ENCODE measurements around the gene SGK2. TPM values are rescaled to one million over a fixed set of nuclear protein-coding genes. Genes with fewer than 3 reads are reported as not detected.

Gene SGK2
- total RNA-seq, 4 donors from 2014 or later: 0.33 to 1.2 (median 0.76) TPM

DNA sequence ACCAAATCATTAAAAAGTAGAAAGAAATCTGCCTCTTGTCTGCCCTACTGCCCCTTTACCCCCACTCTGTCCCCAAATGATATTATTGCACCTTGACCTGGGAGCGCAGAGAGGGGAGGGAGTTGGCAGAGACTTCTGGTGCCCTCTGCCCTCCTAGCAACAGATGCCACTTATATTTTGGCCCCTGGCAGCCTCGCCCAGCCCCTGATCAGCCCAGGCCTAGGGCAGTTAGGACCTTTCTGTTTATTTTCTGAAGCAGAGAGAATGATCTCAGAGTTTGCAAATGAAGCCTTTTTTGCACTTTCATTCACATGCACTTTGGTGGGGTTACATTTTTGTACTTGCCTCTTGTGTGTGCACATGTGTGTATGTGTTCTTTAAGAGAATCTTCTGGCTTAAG, 8.4 kb upstream of the SGK2 start:
- intact Hi-C loops (cut with DNase I): no loop called here

DNA sequence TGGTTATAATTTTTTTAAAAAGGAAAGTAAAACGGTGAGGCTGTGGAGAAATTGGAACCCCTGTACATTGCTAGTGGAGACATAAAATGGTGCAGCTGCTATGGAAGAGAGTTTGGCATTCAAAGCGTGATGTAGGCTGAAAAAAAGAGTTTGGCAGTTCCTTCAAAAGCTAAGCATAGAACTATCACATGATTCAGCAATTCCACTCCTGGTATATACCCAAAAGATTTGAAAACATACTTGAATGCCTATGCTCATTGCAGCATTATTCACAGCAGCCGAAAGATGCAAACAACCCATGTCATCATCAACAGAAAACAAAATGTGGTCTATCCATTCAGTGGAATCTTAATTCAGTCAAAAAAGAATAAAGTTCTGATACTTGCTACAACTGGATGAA, 4.5 kb upstream of the SGK2 start:
- no peaks in the 10 kb centered on the region for H3K9me3 ChIP-seq
- no peak for DNase-seq
- no peaks in the 10 kb centered on the region for H3K36me3 ChIP-seq
- no peaks in the 10 kb centered on the region for H3K4me1 ChIP-seq
- intact Hi-C loops (cut with DNase I): no loop called here
- no peak overlapping the region for H3K27ac ChIP-seq
- no peak overlapping the region for H3K4me3 ChIP-seq (replicated peaks in 1 of 3)
- 83 to 88% methylated on average over 3 of the region's 3 CpGs for WGBS, 2 donors
- no peaks in the 10 kb centered on the region for H3K27me3 ChIP-seq
- TF ChIP-seq, protein P1, sequence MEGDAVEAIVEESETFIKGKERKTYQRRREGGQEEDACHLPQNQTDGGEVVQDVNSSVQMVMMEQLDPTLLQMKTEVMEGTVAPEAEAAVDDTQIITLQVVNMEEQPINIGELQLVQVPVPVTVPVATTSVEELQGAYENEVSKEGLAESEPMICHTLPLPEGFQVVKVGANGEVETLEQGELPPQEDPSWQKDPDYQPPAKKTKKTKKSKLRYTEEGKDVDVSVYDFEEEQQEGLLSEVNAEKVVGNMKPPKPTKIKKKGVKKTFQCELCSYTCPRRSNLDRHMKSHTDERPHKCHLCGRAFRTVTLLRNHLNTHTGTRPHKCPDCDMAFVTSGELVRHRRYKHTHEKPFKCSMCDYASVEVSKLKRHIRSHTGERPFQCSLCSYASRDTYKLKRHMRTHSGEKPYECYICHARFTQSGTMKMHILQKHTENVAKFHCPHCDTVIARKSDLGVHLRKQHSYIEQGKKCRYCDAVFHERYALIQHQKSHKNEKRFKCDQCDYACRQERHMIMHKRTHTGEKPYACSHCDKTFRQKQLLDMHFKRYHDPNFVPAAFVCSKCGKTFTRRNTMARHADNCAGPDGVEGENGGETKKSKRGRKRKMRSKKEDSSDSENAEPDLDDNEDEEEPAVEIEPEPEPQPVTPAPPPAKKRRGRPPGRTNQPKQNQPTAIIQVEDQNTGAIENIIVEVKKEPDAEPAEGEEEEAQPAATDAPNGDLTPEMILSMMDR (IDR thresholded peaks at IDR 0.05): no peak
- TF ChIP-seq POLR2A (IDR thresholded peaks at IDR 0.05): no peak

More for the DNA sequence above, 8.4 kb upstream of the SGK2 start:
- H3K4me3 ChIP-seq (replicated peaks in 1 of 3): no peak overlapping the region
- TF ChIP-seq, protein P1 (IDR thresholded peaks at IDR 0.05): no peak
- TF ChIP-seq POLR2A (IDR thresholded peaks at IDR 0.05): no peak
- no peaks in the 10 kb centered on the region for H3K9me3 ChIP-seq
- WGBS, 2 donors: 93 to 94% methylated on average over 2 of the region's 2 CpGs
- no peak overlapping the region for H3K27ac ChIP-seq
- DNase-seq: no peak
- H3K36me3 ChIP-seq: no peaks in the 10 kb centered on the region
- no peaks in the 10 kb centered on the region for H3K27me3 ChIP-seq
- H3K4me1 ChIP-seq: no peaks in the 10 kb centered on the region

DNA sequence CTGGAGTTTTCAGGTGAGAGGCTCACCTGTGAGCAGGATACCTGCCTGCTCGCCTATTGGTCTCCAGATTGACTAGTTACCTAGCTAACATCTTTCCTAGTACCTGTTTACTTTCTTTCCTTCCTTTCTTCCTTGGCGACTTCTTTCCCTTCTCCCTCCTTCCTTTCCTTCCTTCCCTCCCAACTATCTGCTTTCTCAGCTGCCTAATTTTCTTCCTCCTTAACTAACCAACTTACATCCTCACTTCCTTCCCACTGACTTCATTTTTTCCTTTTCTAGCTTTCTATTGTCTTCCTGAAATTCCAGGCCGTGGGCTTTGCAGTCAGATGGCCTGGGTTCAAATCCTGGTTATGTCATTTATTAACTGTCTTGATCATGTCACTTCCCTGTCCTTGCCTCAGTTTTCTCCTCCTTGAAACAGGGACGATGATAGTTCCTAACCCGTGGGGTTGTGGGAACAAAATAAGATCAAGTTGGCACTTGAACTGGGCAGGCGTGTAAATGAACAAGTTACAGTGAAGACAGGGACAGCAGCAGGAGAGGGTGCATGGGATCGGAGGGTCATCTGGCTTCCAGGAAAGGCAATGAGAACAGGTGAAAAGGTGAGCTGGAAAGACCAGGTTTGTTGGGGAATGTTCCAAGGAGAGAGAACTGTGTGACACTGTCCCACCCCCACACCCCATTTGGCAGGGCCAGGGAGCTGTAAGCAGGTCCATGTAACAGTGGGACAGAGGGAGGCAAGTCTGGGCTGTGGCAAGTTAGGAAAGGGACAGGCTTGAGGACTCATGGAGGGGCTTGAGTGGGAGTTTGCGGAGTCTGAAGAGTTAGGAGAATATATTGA, 540 bp downstream of the SGK2 start:
- Histone ChIP-seq H3K4me3 (replicated peaks in 1 of 3) (no peak overlapping the region), H3K27ac (no peak overlapping the region), H3K27me3 (no peaks in the 10 kb centered on the region), H3K4me1 (no peaks in the 10 kb centered on the region), H3K9me3 (no peaks in the 10 kb centered on the region), H3K36me3 (no peaks in the 10 kb centered on the region)
- TF ChIP-seq, protein P1 (IDR thresholded peaks at IDR 0.05): no peak
- TF ChIP-seq POLR2A (IDR thresholded peaks at IDR 0.05): no peak
- WGBS, 2 donors: 83 to 86% methylated on average over 8 of the region's 8 CpGs
- no peak for DNase-seq
- intact Hi-C loops (cut with DNase I): no loop called here

DNA sequence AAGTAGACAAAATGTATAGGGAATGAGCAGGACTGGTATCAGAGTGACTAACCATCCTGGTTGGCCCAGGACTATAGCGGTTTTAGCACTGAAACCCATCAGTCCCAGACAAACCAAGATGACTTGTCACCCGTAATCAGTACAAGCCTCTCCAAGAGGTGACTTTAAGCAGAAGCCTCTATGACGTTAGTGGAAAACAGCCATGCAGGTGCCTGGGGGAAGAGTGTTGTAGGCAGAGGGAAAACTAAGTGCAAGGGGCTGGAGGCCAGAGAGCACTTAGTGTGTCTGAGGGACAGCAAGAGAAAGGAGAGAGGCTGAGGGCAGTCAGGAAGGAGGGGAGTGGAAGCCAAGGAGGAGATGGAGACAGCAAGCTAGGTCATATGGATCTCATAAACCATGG, 2.1 kb downstream of the SGK2 start:
- no peaks in the 10 kb centered on the region for H3K27me3 ChIP-seq
- intact Hi-C loops (cut with DNase I): no loop called here
- H3K4me1 ChIP-seq: no peaks in the 10 kb centered on the region
- H3K9me3 ChIP-seq: no peaks in the 10 kb centered on the region
- TF ChIP-seq, protein P1 (IDR thresholded peaks at IDR 0.05): no peak
- no peak for TF ChIP-seq POLR2A (IDR thresholded peaks at IDR 0.05)
- H3K4me3 ChIP-seq (replicated peaks in 1 of 3): no peak overlapping the region
- no peak for DNase-seq
- no peaks in the 10 kb centered on the region for H3K36me3 ChIP-seq
- no peak overlapping the region for H3K27ac ChIP-seq
- 79 to 88% methylated on average over 3 of the region's 3 CpGs for WGBS, 2 donors

DNA sequence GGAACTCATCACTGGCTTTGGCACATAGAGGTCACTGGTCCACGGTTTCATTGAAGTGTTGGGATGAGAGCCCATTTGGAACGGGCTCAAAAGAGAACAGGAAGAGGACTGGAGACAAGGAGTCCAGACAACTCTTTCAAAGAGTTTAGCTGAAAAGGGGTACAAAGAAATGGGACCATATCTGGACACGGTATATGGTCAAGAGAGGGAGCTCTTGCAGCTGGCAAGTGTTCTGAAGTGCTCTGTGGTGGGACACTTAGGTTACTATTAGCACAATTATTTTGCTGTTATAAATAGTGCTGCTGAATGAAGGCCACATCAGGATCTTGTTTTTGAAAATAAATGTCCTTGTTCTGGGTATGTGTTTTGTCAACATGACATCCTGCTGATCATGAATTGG, 4.6 kb downstream of the SGK2 start:
- intact Hi-C loops (cut with DNase I): no loop called here
- no peak for DNase-seq
- 34 to 39% methylated on average over 3 of the region's 3 CpGs for WGBS, 2 donors
- H3K36me3 ChIP-seq: no peaks in the 10 kb centered on the region
- no peaks in the 10 kb centered on the region for H3K9me3 ChIP-seq
- TF ChIP-seq POLR2A (IDR thresholded peaks at IDR 0.05): no peak
- TF ChIP-seq, protein P1 (IDR thresholded peaks at IDR 0.05): no peak
- no peak overlapping the region for H3K27ac ChIP-seq
- no peaks in the 10 kb centered on the region for H3K4me1 ChIP-seq
- H3K27me3 ChIP-seq: no peaks in the 10 kb centered on the region
- H3K4me3 ChIP-seq (replicated peaks in 1 of 3): no peak overlapping the region
